IPS-15b (cell line): ENCODE measurements around the gene HNRNPH3.
"Not testable (repeated sequence)": the region's sequence is repeated elsewhere in the genome, so short reads cannot be mapped to it uniquely, and the experiment has no call there.

Experiments used
- H3K27me3 ChIP-seq: one replicate; pipeline ENCODE4 v1.6.1; 2013; ENCODE audit warnings: low read length; ENCODE audit not compliant: control insufficient read depth, insufficient read depth
- H3K36me3 ChIP-seq: one replicate; pipeline ENCODE4 v1.6.1; 2013; ENCODE audit warnings: low read length; ENCODE audit not compliant: control insufficient read depth, insufficient read depth
- H3K4me1 ChIP-seq: one replicate; pipeline ENCODE4 v1.6.1; 2013; ENCODE audit warnings: mild to moderate bottlenecking, low read length; ENCODE audit not compliant: control insufficient read depth, insufficient read depth
- H3K4me3 ChIP-seq: one replicate; pipeline ENCODE4 v1.5.1; 2013; ENCODE audit warnings: low read depth, low read length
- H3K9ac ChIP-seq: one replicate; pipeline ENCODE4 v1.6.1; 2013; ENCODE audit warnings: low read depth, mild to moderate bottlenecking, low read length
- H3K9me3 ChIP-seq: one replicate; pipeline ENCODE4 v1.6.1; 2013; ENCODE audit warnings: mild to moderate bottlenecking, low read length; ENCODE audit not compliant: control insufficient read depth, insufficient read depth

Gene HNRNPH3

GRCh38 chr10:68310531-68310930 is 21.3 kb upstream of the HNRNPH3 start:
- Histone ChIP-seq H3K4me3 (no peak overlapping the region), H3K36me3 (no peaks in the 10 kb centered on the region)

DNA sequence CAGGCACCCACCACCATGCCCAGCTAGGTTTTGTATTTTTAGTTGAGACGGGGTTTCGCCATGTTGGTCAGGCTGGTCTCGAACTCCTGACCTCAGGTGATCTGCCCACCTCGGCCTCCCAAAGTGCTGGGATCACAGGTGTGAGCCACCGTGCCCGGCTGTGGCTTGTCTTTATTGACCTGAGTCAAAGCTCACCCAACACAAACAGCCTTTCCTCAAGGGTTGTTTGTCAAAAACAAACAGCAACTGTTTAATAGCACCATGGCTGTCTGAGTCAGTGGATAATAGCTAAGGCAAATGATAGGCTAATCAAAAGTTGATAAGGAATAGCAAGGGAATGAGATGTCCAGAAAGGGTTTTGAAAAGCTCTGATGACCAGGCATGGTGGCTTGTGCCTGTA is 16.9 kb upstream of the HNRNPH3 start:
- not testable (repeated sequence) for H3K4me3 ChIP-seq, H3K4me1 ChIP-seq, H3K27me3 ChIP-seq, H3K9me3 ChIP-seq, H3K9ac ChIP-seq, H3K36me3 ChIP-seq

More at GRCh38 chr10:68310531-68310930, 21.3 kb upstream of the HNRNPH3 start:
- Histone ChIP-seq H3K4me1 (no peaks in the 10 kb centered on the region), H3K9me3 (no peaks in the 10 kb centered on the region), H3K9ac (no peak overlapping the region), H3K27me3 (no peaks in the 10 kb centered on the region)

DNA sequence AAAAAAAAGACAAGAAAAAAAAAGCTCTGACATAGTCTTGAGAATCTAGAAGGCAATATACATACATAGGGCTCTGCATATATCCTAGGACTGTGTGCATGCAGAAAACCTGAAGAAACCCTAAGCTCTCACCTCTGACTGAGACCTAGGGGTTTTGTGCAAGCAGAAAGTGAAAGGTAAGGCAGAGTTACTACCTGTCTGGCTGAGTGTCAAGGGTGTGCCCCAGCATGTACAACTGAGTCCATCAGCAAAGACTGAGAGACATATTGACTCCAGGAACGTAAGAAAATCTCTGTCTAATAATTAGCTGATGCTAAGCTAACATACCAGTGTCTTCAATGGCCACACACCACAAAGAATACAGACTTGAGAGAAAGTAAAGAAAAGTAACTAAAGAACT is 16.3 kb upstream of the HNRNPH3 start:
- Histone ChIP-seq H3K36me3 (no peaks in the 10 kb centered on the region), H3K4me1 (no peaks in the 10 kb centered on the region), H3K4me3 (no peak overlapping the region), H3K9ac (no peak overlapping the region), H3K27me3 (no peaks in the 10 kb centered on the region), H3K9me3 (peaks cover 5% of the 10 kb centered on the region)

GRCh38 chr10:68318331-68319059 is 13.4 kb upstream of the HNRNPH3 start:
- H3K4me3 ChIP-seq, result no peak overlapping the region
- H3K9me3 ChIP-seq, result peaks cover 5% of the 10 kb centered on the region
- no peak overlapping the region for H3K9ac ChIP-seq
- H3K4me1 ChIP-seq, result no peaks in the 10 kb centered on the region
- H3K27me3 ChIP-seq, result no peaks in the 10 kb centered on the region
- no peaks in the 10 kb centered on the region for H3K36me3 ChIP-seq

DNA sequence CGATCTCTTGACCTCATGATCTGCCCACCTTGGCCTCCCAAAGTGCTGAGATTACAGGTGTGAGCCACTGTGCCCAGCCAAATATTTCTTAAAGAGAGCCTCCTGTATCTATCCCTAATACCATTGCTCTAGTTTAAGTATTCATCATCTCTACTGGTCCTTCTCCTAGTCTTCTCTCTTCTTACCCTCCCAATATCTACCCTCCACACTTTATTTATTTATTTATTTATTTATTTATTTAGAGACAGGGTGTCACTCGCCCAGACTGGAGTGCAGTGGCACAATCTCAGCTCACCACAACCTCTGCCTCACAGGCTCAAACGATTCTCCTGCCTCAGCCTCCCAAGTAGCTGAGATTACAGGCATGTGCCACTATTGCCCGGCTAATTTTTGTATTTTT is 7.5 kb upstream of the HNRNPH3 start:
- not testable (repeated sequence) for H3K4me3 ChIP-seq, H3K27me3 ChIP-seq, H3K9me3 ChIP-seq, H3K4me1 ChIP-seq, H3K9ac ChIP-seq, H3K36me3 ChIP-seq

DNA sequence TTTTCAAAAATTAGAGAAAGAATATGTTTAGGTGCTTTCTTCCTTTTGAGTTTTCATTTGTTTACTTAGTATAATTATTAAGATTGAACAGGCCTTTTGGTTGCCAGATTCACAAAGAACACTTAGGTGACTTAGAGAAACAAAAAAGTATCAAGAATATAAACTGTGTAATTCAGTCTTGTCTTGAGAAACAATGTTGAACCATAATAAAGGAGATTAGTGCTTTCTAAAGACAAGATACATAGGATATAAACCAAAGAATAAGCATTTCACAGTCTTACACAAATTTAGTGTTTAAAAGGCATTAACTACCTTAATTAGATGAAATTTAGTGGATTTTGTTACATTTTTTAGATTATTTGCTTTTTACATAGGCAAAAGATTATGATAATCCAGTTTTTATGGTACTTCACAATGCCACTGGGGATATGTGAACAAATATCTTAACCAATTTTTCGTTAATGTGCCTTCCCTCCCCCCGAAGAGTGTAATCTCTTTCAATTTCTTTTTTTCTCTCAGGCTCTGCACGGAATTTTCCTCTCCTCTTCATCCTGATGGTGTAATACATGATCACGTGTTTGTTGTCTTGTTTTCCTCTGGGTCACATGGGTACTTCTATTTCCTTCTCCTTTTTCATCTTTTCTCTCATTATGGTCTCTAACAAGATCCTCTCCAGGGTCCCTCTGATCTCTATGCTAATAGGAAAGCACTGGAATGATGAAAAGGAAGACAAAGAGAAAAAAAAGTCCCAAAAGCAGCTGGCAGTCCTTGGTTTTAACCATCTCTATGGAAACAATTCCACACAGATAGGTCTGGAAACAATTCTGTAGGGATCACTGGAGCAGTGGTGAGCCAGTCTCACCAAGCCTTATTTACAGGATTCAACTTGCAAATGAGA is 3.7 kb upstream of the HNRNPH3 start:
- no peak overlapping the region for H3K9ac ChIP-seq
- H3K36me3 ChIP-seq, result no peaks in the 10 kb centered on the region
- no peak overlapping the region for H3K4me3 ChIP-seq
- H3K4me1 ChIP-seq, result peaks cover 3% of the 10 kb centered on the region
- H3K27me3 ChIP-seq, result no peaks in the 10 kb centered on the region
- no peaks in the 10 kb centered on the region for H3K9me3 ChIP-seq

DNA sequence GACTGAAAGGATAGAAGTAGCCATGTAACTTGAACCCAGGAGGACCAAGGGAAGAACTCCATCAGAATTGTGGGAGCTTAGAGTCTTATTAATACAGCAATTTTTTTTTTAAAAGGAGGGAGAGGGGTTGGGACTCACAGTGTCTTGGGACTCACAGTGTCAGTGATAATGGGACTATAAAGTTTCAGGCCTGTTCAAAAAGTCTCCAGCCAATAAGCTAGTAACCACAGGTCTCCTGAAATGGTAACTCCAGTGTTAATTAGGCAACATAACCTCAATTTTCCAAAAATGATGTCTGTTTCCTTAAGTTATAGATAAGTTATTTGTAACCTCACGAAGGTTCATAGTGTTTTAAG is 2.4 kb upstream of the HNRNPH3 start:
- Histone ChIP-seq H3K4me1 (peaks cover 3% of the 10 kb centered on the region), H3K4me3 (no peak overlapping the region), H3K9me3 (no peaks in the 10 kb centered on the region), H3K36me3 (no peaks in the 10 kb centered on the region), H3K27me3 (no peaks in the 10 kb centered on the region), H3K9ac (no peak overlapping the region)

- peak overlapping the region; percentile 98 for H3K4me3 ChIP-seq
- H3K27me3 ChIP-seq, result no peaks in the 10 kb centered on the region
- H3K9ac ChIP-seq, result peak overlapping the region; percentile 96
- no peaks in the 10 kb centered on the region for H3K9me3 ChIP-seq
- H3K36me3 ChIP-seq, result no peaks in the 10 kb centered on the region
- peaks cover 10% of the 10 kb centered on the region for H3K4me1 ChIP-seq
These were observed 911 bp upstream of the HNRNPH3 start for GRCh38 chr10:68330852-68331454.

DNA sequence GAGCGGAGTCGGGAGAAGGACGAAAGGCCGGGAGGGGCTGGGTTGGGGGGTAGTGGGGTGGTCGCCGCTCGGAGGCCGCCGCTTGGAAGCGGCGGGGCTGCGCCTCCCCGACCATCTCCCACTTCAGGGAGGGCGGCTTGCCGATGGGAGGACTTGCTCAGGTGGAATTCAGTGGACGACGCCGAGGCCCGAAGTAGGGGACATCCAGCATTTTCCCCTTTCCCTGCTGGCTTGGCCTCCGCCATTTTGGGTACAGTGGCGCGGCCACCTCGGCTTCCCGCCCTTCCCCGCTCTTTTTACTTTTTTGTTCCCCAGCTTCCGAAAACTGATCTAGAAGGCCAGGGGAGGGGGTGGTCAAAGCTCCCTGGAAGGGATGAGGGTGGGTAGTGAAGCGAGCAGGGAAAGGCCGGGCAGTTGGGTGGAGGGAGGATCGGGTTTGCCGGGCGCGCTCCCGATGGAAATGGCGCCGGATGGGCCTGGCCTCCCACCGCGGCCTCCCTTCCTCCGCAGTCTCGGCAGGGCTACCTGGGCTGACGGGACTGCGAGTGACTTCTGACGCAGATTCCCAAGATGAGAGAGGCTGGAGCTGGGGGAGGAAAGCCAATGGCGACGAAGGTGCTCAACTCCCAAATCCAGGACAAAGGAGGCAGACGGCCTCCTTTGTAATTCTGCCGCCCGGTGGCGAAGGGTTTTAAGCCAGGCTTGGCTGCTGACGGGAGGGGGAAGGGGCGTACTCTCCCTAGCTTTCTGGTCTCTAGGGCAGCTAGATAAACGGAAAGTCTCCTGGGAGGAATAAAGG is 594 bp downstream of the HNRNPH3 start, which contains the start of gene PBLD:
Gene PBLD (minus strand): TSS at position 670 of the 799 bp plus-strand sequence. CDS start 26,084 bp downstream, outside the sequence.
- peak within 1 kb of the TSS; percentile 98 for H3K4me3 ChIP-seq
- H3K9me3 ChIP-seq, result no peaks in the 10 kb centered on the region
- H3K27me3 ChIP-seq, result no peaks in the 10 kb centered on the region
- H3K4me1 ChIP-seq, result peaks cover 11% of the 10 kb centered on the region
- H3K9ac ChIP-seq, result peak within 1 kb of the TSS; percentile 100
- H3K36me3 ChIP-seq, result no peaks in the 10 kb centered on the region

DNA sequence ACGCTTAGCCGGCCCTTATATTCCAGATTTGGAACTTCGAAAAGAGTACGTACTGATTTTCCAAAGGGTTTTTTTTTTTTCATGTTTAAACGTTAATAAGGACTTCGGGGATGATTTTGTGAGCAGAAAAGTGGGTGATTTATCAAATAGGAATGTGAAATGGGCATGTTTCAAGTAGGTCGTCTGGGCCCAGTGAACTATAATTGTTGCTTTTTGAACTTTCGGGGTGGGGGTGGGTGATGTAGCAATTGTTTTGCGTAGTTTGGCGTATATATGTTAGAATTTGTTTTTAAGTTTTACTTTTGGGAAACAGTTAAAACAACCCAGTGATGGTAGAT is 1.2 kb downstream of the HNRNPH3 start:
- Histone ChIP-seq H3K9ac (peak overlapping the region; percentile 100), H3K36me3 (no peaks in the 10 kb centered on the region), H3K4me3 (peak overlapping the region; percentile 98), H3K9me3 (no peaks in the 10 kb centered on the region), H3K27me3 (no peaks in the 10 kb centered on the region), H3K4me1 (peaks cover 11% of the 10 kb centered on the region)
